HG03025 (cell line): ENCODE measurements around the gene YAF2.

Experiments
- ATAC-seq: cut with Tn5 transposase; IDR thresholded peaks from one replicate; pipeline ENCODE4 v1.9.1; 2021; ENCODE audit warnings: mild to moderate bottlenecking, moderate library complexity; ENCODE audit not compliant: unreplicated experiment, low FRiP score

Gene YAF2, protein sequence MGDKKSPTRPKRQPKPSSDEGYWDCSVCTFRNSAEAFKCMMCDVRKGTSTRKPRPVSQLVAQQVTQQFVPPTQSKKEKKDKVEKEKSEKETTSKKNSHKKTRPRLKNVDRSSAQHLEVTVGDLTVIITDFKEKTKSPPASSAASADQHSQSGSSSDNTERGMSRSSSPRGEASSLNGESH

DNA sequence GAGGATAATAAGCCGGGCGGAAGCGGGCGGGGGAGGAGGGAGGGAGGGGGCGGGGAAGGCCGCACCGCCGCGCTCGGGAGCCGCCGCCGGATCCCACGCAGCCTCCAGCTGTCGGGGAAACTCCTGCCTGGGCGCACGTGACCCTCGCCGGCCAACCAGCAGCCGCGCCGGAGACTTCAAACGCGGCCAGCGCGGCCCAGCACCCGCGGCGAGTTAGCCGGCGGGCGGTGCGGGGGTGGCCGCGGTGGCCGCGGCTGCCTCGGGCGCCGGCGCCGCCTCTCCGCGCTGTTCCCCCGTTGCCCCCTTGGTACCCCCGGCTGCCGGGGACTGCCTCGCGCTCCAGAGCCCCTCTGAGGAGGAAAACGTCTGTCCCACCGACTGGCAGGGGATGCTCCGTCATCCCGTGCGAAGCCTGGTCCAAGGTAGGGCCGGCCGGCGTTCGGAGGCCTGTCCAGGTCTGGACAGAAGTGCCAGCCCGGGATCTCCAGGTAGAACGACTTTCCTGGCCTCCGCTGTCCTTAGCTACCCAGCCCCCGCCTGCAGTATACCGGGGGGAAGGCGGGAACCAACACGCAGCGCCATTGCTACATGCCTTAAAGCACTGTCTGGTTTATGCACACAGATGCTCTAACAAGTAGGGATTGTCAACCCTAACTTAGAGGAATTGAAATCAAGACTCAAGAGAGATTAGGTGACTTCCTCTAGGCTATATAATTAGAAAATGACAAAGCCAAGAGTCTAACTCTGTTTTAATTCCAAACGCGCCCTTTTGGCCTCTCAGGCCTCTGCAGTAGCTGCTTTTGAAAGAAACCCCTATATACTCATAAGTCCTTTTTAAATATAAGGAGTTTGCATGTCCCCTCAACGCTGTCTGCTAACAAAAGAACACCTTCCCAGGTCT is at the start of gene YAF2:
YAF2 (minus strand) TSS at position 9 of the 901 bp plus-strand sequence. CDS start 68 bp downstream, outside the sequence.
- peak; percentile 84 for ATAC-seq

- ATAC-seq, result no peak
These were observed 48.7 kb upstream of the YAF2 start for GRCh38 chr12:42286741-42287140.

DNA sequence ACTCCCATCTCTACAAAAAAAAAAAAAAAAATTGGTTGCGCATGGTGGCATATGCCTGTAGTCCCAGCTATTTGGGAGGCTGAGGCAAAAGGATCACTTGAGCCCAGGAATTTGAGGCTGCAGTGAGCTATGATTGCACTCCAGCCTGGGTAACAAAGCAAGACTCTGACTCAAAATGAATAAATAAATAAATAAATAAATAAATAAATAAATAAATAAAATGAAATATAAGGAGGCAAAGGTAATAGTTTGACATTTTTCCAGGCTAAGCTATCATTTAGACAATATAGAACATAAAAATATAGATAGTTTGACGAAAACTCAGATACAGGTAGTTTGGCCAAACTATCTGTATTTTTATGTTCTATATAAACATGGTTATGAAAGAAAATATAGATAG is 47.4 kb upstream of the YAF2 start:
- ATAC-seq, result no peak

GRCh38 chr12:42284876-42285275 is 46.8 kb upstream of the YAF2 start:
- no peak for ATAC-seq

- ATAC-seq, result no peak
These were observed 46.1 kb upstream of the YAF2 start for GRCh38 chr12:42284157-42284556.

DNA sequence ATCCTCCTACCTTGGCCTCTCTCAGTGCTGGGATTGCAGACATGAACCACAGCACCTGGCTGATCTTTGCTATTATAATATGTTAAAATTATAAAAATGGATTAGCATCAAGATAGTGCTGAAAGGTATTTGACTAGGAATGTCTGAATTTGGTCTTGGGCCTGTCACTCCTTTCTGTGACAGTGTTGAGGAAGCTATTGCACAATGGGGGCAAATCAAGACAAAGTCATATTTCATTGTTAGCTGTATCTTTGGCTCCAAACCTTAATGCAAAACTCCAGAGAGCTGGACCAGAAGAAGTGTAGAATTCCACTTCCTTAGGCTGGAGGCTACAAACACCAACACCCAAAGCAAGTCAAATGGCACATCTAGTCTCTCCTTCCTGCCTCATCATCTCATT is 45.7 kb upstream of the YAF2 start:
- ATAC-seq, result no peak

- ATAC-seq, result no peak
These were observed 44.2 kb upstream of the YAF2 start for GRCh38 chr12:42282294-42282693.

GRCh38 chr12:42281844-42282243 is 43.8 kb upstream of the YAF2 start:
- ATAC-seq, result no peak

- ATAC-seq, result no peak
These were observed 43.2 kb upstream of the YAF2 start for GRCh38 chr12:42281278-42281677.

DNA sequence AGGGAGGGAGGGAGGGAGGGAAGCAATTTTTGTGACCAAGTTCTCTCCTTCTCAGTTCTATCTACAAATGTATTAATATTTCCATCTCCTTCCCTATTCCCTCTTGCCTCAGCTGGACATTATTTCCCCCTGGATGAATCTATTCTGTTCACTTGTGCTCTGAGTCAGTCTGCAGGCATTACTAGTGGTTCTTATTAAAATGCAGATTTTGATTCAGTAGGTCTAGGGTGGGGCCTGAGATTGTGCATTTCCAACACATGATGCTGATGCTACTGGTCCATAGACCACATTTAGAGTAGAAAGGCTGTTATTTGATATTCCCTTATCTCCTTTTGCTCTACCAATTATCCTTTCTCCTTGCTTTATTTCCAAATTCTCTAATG is 40.1 kb upstream of the YAF2 start:
- ATAC-seq, result no peak

DNA sequence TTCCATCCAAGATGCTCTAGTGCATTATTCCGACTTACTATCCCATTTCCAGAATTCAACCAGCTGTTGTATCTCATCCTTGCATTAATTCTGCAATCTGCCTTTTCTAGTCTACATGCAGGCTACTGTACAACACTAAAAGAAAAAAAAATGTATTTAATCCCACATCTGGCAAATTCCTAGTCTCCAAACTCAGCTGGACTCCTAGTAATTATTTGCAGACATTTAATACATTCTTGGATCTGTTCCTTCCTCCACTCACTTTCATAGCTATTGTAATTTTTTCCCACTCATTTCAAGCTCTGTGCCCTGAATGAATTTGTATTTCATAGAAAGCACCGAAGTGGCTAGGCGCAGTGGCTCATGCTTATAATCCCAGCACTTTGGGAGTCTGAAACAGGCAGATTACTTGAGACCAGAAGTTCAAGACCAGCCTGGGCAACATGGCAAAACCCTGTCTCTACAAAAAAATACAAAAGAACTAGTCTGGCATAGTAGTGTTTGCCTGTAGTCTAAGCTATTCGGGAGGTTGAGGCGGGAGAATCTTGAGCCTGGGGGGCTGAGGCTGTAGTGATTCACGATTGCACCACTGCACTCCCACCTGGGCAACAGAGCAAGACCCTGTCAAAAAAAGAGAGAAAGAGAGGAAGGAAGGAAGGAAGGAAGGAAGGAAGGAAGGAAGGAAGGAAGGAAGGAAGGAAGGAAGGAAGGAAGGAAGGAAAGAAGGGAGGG is 39.5 kb upstream of the YAF2 start:
- no peak for ATAC-seq

DNA sequence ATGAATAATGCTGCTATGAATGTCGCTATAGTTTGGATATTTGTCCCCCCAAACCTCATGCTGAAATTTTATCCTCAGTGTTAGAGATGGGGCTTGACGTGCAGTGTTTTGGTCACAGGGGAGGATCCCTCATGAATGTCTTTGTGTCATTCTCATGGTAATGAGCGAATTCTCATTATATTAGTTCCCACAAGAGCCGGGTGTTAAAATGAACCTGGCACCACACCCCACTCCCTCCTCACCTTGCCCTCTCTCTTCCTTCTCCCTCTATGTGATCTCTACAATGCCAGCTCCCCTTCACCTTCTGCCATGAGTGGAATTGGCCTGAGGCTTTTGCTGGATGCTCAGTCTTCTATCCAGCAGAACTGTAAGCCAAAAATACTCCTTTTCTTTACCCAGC is 37.5 kb upstream of the YAF2 start:
- no peak for ATAC-seq

DNA sequence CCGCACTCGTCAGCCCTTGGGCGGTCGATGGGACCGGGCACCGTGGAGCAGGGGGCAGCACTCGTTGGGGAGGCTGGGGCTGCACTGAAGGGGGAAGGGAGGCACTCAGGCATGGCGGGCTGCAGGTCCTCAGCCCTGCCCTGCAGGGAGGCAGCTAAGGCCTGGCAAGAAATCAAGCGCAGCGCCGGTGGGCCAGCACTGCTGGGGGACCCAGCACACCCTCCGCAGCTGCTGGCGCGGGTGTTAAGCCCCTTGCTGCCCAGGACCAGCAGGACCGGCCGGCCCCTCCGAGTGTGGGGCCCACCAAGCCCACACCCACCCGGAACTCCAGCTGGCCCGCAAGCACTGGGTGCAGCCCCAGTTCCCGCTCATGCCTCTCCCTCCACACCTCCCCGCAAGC is 35.7 kb upstream of the YAF2 start:
- ATAC-seq, result no peak

- no peak for ATAC-seq
These were observed 32.5 kb upstream of the YAF2 start for GRCh38 chr12:42270596-42270995.

DNA sequence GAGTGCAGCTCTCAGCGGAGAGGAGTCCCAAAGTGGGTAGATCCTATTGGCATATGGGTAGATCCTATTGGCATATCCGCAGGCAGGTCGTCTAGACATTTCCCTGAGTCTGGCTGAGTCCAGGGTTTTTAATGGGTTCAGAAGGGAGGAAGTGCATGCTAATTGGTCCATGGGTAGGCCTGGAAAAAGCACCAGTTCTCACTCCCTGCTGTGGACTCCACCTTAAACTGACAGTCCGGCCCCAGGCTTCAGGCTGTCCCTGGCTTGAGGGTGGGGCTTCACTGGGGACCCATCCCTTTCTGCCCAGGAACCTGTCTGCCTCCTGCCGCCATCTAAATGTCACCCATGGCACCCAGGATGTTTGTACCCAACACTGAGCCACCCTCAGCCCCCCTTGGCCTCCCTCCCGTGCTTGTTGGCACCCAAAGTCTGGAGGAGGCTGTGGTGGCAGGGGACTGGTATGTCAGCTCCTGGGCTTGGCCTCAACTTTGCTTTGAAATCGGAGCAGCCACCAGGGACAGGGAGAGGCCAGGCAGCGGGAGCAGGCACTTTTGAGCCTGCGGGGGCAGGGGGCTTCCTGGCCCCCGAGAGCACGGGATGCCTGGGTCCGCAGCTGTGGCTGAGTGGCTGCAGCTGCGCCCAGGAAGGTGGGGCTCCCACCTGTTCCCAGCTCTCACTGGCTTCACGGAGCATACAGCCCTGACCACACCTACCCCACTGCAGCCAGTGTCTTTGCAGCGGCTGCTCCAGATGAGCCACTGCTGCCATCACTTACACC is 29.6 kb upstream of the YAF2 start:
- ATAC-seq, result no peak

- no peak for ATAC-seq
These were observed 28.7 kb upstream of the YAF2 start for GRCh38 chr12:42266579-42267230.

GRCh38 chr12:42262271-42262670 is 24.2 kb upstream of the YAF2 start:
- no peak for ATAC-seq

DNA sequence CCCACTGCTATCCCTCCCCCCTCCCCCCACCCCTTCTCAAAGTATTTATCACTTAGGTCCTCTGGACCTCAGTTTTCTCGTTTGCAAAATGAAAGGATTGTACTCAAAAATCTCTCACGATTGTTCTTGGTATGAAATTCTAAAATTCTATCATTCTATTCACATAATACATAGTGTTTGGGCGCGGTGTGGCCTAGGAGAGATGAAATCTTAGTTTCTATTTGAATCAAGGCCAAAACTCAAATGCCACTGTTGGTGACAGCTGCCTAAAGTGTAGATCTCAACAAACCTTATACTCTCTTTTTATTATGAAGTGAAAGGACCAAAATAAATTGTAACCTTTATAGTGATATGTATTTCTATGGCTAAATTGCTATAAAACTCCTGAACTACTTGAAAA is 23.7 kb upstream of the YAF2 start:
- ATAC-seq, result no peak

DNA sequence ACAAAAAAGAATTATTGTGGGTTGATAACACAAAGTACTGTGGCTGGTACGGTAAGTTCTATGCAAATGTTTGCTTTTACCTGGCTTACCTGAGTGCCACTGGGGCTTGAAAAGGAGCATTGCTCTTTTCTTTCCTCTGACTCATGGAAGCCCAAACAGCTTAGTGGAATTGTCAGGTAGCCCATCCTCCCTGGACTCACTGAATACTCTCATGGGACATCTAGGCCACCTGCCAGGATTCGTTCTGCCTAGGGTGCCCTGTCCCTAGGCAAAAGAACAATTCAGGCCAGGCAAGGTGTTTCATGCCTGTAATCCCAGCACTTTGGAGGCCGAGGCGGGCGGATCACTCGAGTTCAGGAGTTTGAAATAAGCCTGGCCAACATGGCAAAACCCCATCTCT is 22.5 kb upstream of the YAF2 start:
- ATAC-seq, result no peak

GRCh38 chr12:42259699-42260098 is 21.7 kb upstream of the YAF2 start:
- ATAC-seq, result no peak
